GM12892 (cell line): ENCODE measurements around the gene CRY1.

ENCODE experiments used
- POLR2A ChIP-seq: IDR thresholded peaks from 2 replicates; pipeline ENCODE4 v1.6.1; 2011; ENCODE audit warnings: low read depth, low read length, control low read depth
- POLR2AphosphoS5 ChIP-seq: IDR thresholded peaks from 2 replicates; pipeline ENCODE4 v1.6.1; 2011; ENCODE audit warnings: low read depth, low read length, control low read depth
- TAF1 ChIP-seq: IDR thresholded peaks from 2 replicates; pipeline ENCODE4 v1.6.1; 2011; ENCODE audit warnings: low read depth, mild to moderate bottlenecking, control low read depth, low read length, borderline replicate concordance

DNA sequence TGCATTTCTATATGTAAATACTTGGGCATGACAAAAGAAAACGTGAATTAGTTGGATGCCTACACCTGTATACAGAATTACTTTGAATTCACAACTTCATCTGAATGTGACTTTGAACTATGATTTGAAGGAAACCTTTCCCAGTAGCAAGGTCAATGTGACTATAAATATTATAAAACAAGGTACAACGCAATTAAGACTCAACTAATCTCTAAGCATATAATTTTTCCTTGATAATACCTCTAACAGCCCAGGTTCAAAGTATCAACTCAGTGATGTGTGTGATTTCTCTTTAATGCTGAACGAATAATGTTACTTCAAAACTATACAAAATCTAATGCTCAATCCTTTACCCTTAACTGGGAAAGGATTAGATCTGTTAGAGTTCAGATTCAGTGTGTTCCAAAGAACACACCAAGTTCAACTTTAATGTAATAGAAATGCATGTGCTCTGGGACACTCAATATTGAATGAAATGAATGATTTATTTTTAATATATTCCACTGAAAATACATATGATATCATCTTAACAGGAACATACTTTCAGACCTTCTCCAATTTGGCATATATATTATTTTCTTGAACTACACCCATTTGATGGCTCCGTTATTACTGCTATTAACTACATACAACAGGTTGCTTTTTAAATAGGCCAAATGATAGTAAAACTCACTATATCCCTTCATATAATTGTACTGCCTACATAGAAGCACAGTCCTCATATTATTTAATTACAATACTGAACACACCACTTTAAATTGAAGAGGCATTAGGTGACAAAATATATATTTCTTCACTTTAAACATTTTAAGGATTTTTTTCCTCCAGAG lies 66.3 kb downstream of the CRY1 start:
- no peak for TF ChIP-seq POLR2A
- TF ChIP-seq TAF1: no peak
- no peak for TF ChIP-seq POLR2AphosphoS5
